Right ventricle myocardium superior (tissue), 1 donor: Measurements from ENCODE around the gene FLNC. TPM values are rescaled to one million over a fixed set of nuclear protein-coding genes. Genes with fewer than 3 reads are reported as not detected.

Experiments used
- ATAC-seq: fragments of 200-7000 bp; cut with Tn5 transposase; one replicate; pipeline ENCODE4 v1.9.1; 2020; ENCODE audit warnings: mild to moderate bottlenecking; ENCODE audit not compliant: poor library complexity
- DNase-seq: peaks from one replicate; pipeline ENCODE4 v3.0.0-alpha.2; 2020
- intact Hi-C: fragments of 100-400 bp; cut with DNase I; formaldehyde crosslinking; loops from one replicate; pipeline ENCODE4 v1.11.2; 2022
- total RNA-seq: library from RNA; stranded (reverse); fragmentation: NEBNext Ultra II Directional; extraction: Animal tissue kit (Norgen Biotek cat#: 25700); gene quantifications from one replicate; pipeline ENCODE4 v1.2.1, GENCODE V29; 2021
- donor health status: DM: no; HTN: yes; CAD: no; lungs with severe emphysema.

FLNC gene
- total RNA-seq, 1 donor from 2014 or later = 601 TPM

- intact Hi-C loops = no loop called here
These were observed 3.3 kb upstream of the FLNC start for GRCh38 chr7:128826916-128827247.

DNA sequence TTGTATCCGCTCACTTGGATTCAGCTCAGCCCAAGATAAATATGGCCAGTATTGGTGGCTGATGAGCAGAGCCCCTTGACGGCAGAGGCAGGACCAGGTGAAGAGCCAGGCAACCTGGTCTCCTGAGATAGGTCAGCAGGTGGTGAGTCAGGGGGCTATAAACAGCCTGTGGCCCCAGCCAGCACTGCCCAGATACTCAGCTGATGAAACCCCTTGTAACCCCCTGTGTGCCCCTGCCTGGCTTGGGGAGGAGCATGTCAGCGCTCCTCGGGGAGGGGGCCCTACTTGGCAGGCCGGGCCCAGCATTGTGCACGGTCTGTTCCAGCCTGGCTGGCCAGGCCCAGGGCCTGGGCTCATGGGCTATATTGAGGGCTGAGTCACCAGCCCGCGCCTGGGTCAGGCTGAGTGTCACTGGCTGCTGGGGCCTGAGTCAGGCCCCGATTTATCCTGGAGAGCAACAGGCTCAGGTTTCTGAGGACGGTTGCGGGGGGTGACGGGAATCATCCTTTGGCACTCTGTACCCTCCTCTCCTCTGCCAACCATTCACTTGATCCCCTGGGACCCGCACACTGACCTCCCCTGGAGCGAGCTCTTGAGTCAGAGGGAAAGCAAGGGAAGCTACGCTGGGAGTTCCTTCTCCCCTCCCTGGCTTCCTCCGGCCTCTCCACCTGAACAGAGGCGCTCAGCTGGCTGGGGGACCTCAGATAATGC, 2.8 kb upstream of the FLNC start:
- intact Hi-C loops = no loop called here
- DNase-seq (peak; percentile 77), ATAC-seq (peak; percentile 53)

More at GRCh38 chr7:128826916-128827247, 3.3 kb upstream of the FLNC start:
- no peak for DNase-seq
- no peak for ATAC-seq

- intact Hi-C loops = no loop called here
- peak; percentile 74 for DNase-seq
- peak; percentile 45 for ATAC-seq
These were observed 2.1 kb upstream of the FLNC start for GRCh38 chr7:128827971-128828711.

DNA sequence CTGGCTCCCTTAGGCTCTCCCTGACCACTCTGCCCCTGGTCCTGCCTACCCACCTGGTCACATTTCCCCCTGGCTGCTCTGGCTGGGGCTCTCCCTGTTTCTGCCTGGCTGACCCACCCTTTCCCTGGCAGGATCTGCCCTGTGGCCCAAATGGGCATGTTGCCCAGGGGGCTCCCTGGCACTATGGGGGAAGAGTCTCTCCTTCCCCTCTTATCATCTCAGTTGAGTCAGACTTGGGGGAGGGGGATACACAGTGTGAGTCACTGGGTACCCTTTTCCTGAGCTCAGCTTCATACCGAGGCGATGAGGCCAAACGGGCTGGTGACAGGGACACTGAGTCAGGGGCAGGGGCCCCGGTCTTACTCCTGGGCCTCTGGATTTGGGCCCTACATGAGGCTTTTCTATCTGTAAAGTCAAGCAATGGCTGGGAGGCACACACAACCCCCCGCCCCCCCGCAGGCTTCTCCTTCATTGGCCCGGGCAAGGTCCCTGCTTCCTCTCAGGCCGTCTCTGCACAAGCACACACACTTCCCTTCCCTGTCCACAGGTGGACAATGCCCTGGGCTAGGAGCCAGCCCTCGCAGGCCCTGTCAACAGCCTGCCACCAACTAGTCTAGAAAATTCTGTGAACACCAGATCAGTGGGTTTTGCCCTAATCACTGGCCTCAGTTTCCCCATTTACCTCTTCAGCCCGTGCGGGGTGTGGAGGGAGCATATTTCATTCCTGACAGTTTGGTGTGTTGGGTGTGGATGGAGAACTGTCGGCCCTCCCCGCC, 627 bp upstream of the FLNC start:
- ATAC-seq (no peak), DNase-seq (peak; percentile 67)
- intact Hi-C loops = loop anchor here (5.0 kb wide), 1 partner anchor 37 kb away; the partner anchor contains the start of gene CCDC136

GRCh38 chr7:128831178-128831993, 1.2 kb downstream of the FLNC start:
- intact Hi-C loops = loop anchor here (5.0 kb wide), 1 partner anchor 39 kb away; the partner anchor contains the start of gene CCDC136

DNA sequence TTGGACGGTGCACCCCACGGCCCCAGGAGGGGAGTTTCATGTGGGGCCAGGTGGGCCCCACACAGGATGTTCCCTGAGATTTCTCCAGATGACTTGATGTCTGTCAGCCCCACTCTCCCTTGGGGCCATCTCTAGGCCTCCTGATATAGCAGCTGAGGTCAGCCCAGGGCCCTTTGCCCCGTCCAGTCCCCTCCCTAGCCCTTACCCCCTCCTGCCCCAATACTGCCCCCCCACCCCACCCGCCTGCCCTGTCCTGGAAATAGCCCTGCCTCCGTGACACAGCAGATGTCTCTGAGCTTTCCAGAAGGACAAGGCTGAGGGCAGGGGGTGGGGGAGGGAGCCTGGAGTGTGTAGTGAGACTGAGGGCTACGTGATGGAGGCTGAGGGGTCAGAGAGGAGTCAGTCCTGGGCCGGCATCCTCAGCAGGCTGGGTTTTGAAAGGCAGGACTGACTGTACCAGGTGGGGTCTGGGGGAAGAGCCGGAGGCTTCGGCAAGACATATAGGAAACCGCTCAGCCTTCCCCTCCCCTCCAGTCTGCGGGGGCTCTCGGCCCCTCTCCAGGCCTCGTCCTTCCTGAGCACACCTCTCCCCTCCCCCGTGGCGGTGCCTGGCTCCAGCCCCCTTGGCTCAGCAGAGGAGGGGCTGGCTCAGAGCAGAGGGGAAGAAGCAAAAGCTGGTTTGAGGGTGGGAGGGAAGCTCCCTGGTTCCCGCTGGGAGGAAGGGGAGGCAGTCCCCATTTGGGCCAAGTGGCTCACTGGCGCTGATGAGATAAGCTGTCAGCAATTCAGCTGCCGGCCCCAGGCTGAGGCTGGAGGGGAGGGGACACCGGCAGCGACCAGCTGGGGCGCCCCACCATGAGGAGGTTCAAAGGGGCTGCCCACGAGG, 2.0 kb downstream of the FLNC start:
- intact Hi-C loops = loop anchor here (5.0 kb wide), 1 partner anchor 40 kb away; the partner anchor contains the start of gene CCDC136
- ATAC-seq = peak; percentile 23
- peak; percentile 73 for DNase-seq

More at GRCh38 chr7:128831178-128831993, 1.2 kb downstream of the FLNC start:
- DNase-seq (peak; percentile 80), ATAC-seq (peak; percentile 38)

- ATAC-seq (no peak), DNase-seq (no peak)
- intact Hi-C loops = loop anchor here (5.0 kb wide), 1 partner anchor 41 kb away; the partner anchor contains the start of gene CCDC136
These were observed 2.6 kb downstream of the FLNC start for GRCh38 chr7:128832880-128833147.

GRCh38 chr7:128833148-128833945, 3.1 kb downstream of the FLNC start:
- intact Hi-C loops = loop anchor here (5.0 kb wide), 1 partner anchor 41 kb away; the partner anchor contains the start of gene CCDC136
- peak; percentile 81 for DNase-seq
- ATAC-seq = peak; percentile 6

- DNase-seq (no peak), ATAC-seq (no peak)
- intact Hi-C loops = loop anchor here (5.0 kb wide), 1 partner anchor 42 kb away; the partner anchor contains the start of gene CCDC136
These were observed 3.7 kb downstream of the FLNC start for GRCh38 chr7:128833946-128834325.

DNA sequence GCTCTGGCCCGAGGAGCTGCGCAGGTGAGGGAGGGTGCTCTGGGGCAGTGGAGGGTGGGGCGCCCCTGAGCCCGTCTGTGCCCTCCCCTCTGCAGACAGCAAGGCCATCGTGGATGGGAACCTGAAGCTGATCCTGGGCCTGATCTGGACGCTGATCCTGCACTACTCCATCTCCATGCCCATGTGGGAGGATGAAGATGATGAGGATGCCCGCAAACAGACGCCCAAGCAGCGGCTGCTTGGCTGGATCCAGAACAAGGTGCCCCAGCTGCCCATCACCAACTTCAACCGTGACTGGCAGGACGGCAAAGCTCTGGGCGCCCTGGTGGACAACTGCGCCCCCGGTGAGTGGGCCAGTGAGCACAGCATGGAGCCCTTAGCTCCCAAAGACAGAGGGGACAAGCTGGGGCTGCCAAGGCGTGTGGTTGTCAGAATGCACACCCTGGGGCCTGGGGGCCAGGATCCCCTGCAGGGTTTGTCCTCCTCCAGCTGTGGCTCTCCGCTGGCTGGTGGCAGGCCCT, 5.1 kb downstream of the FLNC start:
- DNase-seq (no peak), ATAC-seq (no peak)
- intact Hi-C loops = no loop called here

DNA sequence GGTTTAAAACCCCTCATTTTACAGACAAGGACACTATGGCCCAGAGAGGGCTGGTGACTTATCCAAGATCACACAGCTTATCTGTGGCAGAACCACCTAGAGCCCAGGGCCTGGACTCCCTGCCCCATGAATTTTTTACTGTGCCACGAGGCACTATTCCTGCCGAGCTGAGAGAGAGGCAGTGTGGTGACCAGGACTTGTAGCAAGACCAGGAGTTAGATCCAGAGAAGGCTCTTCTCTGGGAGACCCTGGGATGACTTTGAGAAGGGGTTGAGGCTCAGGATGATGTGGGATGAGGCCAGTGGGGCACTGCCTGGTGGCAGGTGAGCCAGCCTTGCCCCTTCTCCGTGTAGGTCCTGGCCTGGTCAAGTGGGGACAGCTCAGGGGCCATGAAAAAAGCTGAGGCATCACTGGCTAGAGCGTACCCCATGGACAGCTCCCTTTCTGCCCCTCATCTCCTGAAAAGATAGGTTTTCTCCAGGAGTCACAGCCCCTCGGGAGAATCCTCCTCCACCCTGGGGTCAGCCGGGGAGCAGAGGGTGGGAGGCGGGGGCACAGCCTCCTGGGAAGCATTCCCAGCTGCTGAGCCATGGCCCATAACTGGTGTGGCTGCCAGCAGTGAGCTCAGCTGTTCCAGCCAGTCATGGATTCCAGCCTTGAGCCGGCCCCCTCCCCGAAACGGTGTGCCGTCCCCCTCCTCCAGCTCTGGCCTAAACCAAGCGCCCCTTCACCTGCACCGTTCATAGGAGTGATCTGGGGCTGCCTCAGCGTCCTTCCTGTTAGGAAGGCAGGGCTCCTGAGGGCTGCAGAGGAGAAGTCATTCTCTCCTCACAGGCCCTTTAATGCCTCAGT, 5.8 kb downstream of the FLNC start:
- no peak for ATAC-seq
- intact Hi-C loops = no loop called here
- DNase-seq = peak; percentile 62

GRCh38 chr7:128836729-128837348, 6.6 kb downstream of the FLNC start:
- intact Hi-C loops = no loop called here
- DNase-seq (peak; percentile 37), ATAC-seq (no peak)

- DNase-seq (peak; percentile 41), ATAC-seq (no peak)
- intact Hi-C loops = no loop called here
These were observed 7.3 kb downstream of the FLNC start for GRCh38 chr7:128837521-128837921.

- DNase-seq (peak; percentile 33), ATAC-seq (no peak)
- intact Hi-C loops = no loop called here
These were observed 8.0 kb downstream of the FLNC start for GRCh38 chr7:128838109-128838779.
